SIG-M5 (cell line): ENCODE measurements around the gene EMC7.
"Not testable (repeated sequence)": the region's sequence is repeated elsewhere in the genome, so short reads cannot be mapped to it uniquely, and the experiment has no call there.

Experiments used
- DNase-seq: peaks from one replicate; lab custom pipeline; 2025; lab: John Stamatoyannopoulos, UW

EMC7 gene

DNA sequence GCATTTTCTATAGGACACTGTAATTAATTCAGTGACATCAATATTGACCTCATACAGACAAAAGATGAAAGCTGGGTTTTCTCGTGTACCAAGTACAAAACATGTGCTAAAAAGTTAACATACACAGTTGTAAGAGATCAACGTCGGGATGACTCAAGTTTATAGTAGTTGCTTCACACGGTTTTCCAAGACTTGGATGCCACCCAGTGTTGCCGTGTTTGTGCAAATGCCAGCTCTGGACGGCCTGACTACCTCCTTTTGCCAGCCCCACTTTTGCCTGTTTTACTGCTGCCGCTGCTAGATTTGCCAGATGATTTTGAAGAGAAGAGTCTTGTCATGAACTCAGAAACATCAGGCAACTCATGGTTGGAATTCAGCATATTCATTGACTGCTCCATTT lies 17.6 kb downstream of the EMC7 start:
- no peak for DNase-seq

DNA sequence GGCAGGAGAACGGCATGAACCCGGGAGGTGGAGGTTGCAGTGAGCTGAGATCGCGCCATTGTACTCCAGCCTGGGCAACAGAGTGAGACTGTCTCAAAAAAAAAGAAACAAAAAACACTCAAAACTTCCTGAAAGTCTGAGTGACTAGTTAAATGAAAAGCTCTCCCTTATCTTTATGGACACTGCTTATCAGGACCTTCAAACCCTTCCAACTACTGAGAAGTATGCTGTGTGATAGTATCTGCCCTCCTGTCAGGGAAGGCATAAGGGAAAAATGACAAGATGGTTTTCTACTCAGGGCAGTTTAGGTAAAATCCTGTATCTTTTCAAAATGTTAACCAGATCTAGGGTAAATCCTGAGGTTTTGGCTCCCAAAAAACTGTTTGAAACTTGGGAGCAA lies 21.8 kb downstream of the EMC7 start:
- DNase-seq = no peak

DNA sequence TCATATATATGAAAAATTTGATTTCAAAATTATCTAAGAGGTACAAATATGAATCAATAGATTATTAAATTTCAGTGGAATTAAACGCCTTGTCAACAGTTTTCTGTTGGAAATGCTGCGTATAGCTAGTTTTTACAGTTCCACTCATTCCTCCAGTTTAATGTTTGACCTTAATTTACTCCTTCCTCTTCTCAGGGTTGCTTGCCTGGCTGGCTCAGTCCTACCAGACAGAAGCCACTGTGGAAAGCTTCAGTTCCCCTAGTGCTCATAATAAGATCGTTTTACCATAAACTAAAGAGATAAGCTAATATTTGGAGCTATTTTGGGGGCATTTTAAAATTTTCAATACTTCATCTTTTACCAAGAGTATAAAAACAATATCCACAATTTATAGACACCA lies 22.8 kb downstream of the EMC7 start:
- DNase-seq = no peak

DNA sequence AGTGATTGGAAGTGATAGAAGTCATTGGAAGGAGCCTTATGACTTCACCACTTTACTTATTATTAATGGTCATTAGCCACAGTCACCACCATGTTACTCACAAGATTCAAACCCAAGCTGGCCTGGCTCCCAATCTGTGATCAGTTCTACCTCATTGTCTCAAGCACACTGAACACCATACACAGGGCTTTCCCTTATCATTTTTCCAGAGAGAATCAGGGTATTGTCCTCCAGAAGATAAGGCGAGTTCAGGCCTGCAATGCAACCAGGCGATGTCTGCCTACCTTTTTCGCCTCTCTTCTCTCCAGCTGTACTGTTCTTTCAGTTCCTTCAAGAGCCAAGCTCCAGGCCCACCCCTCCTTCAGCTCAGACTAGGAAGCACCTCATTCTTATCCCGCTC lies 24.9 kb downstream of the EMC7 start:
- DNase-seq = no peak

DNA sequence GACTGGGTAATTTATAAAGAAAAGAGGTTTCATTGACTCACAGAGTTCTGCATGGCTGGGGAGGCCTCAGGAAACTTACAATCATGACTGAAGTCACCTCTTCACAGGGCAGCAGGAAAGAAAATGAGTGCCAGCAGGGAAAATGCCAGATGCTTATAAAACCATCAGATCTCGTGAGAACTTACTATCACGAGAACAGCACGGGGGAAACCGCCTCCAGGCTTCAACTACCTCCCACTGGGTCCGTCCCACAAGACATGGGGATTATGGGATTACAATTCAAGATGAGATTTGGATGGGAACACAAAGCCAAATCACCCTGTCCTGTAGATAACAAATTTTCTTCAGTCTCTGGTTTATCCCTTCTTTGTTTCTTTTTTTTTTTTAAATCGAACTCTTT lies 31.7 kb downstream of the EMC7 start:
- DNase-seq = no peak

DNA sequence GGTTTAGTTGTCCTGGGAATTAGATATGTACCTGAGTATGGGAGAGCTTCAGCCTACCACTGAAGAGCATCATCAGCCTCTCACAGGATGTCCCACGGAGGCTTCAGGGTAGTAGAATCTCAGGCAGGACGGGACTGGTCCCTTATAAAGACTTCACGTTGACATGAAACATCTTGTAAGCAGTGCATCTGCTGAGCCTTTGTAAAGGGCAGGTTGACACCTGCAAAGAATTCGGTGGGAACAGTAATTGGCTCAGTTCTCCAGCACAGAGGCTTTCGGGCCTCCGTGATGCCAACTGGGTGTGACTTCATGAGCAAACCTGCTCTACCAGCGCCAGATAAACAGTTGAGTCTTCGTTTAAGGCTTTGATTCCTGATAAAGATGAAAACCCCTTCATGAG lies 35.7 kb downstream of the EMC7 start:
- no peak for DNase-seq

DNA sequence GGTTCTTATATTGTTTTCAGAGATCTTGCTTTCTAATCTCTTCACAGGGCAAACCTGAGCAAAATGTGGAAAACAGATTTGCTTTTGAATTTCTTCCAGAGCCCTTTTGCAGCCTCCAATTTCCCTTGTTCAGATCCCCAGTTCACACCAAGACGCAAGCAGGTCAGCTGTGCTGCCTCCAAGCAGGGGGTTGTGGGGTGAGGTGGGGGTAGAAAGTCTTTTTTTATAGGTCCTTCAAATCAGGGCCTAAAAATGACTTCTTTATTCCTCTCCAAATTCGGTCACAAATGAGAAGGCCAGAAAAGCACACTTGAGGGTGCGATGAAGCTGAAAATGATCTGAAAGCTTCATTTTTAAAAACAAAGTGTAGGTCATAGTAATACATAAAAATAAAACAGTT lies 36.4 kb downstream of the EMC7 start:
- no peak for DNase-seq

DNA sequence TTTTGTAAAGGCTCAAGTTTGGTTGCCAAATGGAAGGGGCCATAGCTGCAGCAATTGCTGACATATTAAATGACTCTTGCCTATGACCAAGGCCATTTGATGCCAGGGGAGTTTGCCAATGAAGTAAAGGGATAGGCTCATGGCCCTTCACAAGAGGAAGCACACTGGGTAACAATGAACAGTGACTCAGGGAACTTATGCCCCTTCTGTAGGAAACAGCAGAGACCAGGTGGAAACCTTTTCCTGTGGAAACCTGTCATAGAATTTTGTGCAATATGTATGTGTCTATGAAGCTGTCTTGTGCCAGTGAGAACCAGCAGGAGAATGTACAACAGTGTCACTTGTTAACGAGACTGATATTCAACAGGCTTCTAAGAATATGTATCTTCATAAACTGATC lies 37.2 kb downstream of the EMC7 start:
- no peak for DNase-seq

DNA sequence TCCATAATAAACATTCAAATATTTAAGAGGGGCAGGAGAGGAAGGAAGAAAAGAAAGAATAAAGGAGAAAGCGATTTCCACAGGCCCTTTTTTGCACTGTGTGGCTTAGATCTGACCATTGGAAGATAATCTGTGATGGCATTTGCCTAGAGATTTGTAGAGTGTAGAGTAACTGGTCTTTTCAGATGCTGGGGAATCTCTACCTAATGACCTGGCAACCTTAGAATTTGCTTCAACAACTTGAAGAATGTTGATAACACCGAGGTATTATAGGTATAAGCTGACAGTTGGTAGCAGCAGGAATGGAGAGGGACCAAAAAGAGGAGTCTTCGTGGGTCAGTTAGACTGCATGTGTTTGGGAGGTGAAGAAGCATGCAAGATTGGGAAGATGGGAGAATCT lies 41.7 kb downstream of the EMC7 start:
- no peak for DNase-seq

DNA sequence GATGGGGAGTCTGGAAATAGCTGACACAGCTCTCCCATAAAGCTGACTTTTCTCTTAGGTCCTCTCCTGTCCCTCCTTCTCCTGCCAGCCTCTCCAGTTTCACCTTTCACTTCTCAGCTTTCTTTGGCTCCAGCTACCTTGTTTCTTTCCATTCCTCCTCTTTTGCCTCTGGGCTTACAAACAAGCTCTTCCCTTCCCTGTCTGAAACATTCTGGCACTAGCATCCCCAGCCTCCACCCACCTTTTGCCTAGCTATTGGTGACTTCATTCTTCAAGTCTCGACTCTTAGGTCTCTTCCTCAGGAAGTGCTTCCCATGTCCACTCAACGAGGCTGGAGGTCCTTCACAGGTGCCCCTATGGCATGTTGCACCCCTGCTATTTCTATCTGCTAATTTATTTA lies 42.2 kb downstream of the EMC7 start:
- DNase-seq = no peak

DNA sequence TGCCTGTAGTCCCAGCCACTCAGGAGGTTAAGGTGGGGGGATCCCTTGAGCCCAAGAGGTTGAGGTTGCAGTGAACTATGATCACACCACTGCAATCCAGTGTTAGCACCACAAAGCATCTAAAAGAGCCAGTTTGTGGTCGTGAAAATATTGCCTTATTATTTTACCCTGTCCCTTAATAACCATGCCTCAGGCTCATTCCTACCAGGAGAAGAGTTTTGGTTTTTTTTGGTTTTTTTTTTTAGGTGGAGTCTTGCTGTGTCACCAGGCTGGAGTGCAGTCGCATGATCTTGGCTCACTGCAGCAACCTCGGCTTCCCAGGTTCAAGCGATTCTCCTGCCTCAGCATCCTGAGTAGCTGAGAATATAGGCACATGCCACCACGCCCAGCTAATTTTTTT lies 44.8 kb downstream of the EMC7 start:
- DNase-seq = no peak

DNA sequence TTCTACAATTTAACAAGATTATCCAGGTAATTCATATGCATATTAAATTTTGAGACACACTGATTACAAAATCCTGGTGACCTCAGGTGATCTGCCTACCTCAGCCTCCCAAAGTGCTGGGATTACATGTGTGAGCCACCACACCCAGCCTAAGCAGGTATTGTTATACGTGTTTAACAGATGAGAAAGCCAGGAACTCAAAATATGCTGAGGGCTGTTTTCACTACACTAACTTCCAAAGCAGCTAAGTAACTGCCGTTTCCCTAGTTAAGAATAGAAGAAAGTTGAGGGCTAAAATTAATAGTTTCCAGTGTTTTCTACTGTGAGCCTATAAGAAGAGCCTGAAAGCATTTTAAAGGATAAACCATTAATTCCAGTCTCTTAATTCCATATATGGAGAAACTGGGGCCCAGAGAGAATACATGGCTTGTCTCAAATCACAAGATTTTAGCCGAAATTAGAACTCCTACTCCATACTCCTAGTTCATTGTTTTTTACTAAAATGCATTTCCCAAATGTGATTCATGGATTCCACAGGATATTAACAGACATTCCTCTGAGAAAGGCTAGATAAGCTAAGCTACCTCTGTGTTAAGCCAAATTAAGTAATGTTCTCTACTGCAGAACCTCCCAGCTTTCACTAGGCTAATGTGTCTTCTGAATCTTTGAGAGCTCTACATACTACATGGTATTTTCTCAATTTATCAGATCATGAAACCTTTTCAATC lies 45.6 kb downstream of the EMC7 start:
- DNase-seq = no peak

DNA sequence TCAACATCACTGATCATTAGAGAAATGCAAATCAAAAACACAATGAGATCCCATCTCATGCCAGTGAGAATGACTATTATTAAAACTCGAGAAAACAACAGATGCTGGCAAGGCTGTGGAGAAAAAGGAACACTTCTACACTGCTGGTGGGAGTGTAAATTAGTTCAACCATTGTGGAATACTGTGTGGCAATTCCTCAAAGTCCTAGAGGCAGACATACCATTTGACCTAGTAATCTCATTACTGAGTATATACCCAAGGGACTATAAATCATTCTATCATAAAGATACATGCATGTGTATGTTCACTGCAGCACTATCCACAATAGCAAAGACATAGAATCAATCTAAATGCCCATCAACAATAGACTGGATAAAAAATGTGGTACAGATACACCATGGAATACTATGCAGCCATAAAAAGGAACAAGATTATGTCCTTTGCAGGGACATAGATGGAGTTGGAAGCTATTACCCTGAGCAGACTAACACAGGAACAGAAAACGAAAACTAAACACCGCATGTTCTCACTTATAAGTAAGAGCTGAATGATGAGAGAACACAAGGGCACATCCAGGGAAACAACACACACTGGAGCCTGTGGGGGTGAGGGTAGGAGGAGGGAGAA lies 47.5 kb downstream of the EMC7 start:
- DNase-seq = no peak

DNA sequence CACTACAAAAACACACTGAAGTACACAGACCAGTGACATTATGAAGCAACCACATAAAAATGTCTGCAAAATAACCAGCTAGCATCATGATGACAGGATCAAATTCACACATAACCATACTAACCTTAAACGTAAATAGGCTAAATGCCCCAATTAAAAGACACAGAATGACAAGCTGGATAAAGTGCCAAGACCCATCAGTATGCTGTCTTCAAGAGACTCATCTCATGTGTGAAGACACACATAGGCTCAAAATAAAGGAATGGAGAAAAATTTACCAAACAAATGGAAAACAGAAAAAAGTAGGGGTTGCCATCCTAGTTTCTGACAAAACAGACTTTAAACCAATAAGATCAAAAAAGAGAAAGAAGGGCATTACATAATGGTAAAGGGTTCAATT lies 51.3 kb downstream of the EMC7 start:
- DNase-seq = not testable (repeated sequence)

DNA sequence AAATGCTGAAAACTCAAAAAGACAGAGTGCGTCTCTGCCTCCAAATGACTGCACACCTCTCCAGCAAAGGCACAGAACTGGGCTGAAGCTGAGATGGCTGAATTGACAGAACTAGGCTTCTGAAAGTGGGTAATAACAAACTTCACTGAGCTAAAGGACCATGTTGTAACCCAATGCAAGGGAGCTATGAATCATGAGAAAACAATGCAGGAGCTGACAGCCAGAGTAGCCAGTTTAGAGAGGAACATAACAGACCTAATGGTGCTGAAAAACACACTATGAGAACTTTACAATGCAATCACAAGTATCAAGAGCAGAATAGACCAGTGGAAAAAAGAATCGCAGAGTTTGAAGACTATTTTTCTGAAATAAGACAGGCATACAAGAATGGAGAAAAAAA lies 52.5 kb downstream of the EMC7 start:
- no peak for DNase-seq

DNA sequence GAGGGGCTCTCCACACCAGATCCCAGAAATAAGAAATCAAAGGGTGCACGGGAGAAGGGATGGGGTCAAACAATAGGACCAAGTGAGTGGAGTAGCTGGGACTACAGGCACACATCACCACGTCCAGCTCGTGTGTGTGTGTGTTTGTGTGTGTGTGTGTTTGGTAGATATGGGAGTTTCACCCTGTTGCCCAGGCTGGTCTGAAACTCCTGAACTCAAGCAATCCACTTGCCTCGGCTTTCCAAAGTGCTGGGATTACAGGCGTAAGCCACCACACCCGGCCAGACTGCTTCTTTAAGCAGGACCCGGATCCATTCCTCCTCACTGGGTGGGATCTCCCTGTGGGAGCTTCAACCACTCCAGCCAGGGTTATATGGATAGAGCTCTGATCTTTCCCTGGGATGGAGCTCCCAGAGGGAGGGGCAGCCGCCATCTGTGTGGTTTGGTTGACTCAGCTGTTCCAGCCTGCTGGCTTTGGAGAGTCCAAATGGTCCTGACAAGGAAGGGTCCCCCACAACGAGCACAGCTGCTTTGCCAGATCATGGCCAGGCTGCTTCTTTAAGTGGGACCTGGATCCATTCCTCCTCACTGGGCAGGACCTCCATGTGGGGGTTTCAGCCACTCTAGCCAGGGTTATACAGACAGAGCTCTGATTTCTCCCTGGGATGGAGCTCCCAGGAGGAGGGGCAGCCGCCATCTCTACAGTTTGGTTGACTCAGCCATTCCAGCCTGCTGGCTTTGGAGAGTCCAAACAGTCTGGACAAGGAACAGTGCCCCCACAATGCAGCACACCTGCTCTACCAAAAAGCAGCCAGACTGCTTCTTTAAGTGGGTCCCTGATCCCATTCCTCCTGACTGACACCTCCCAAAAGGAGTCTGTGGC lies 53.5 kb downstream of the EMC7 start:
- no peak for DNase-seq

DNA sequence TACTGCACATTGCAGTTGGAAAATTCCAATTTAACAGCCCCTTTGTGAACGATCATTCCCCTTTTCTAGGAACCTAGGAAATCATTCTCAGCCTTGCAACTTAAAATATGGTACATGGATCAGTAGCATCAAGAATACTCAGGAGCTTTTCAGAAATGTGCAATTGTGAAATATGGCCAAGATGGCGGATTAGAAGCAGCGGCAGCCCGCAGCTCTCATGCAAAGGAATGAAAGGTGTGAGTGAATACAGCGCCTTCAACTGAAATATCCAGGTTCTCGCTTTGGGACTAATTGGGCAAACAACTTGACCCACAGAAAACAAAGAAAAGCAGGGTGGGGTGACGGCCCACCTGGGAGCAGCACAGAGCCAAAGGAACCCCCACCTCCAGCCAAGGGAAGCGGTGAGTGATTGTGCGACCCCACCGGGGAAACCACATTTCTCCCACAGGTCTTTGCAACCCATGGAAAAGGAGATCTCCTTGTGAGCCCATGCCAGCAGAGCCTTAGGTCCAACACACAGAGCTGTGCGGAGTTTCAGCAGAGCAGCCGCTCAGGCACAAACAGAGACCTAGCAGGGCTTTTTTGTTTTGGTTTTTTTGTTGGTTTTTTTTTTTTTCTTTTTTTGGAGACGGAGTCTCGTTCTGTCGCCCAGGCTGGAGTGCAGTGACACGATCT lies 55.1 kb downstream of the EMC7 start:
- no peak for DNase-seq

DNA sequence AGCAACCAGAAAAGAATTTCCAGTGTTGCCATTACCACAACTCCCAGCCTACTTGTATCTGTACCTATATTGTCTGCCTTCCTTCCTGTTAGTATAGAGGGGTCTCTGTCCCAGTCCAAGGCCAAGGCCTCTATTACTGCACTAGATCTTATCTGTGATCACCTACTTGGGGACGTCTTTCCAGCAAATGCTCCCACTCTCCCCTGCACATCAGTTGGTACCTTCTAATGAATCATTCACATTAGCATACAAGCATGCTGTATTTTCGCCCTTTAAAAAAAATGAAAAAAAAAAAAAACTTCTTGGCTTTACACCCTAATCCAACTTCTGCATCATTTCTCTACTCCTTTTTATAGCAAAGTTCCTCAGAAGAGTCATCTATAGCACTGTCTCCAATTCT lies 57.8 kb downstream of the EMC7 start:
- DNase-seq = no peak

DNA sequence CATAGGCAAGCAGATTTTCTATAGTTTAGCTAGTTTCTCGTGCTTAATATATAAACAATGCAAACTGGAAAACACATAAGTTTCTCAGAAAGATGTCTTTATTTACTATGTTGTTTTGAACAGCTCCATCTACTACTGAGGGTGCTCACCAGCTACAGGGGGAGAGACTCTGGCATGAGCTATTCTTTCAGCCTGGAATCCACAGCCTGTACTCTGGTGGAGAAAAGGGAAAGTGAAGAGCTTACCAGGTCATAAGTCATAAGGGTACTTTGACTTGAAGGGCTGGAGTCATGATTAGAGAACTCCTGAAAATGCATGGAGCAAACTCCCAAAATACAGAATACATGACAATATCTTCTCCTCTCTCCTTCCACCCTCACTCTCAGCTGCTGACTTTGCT lies 58.3 kb downstream of the EMC7 start:
- DNase-seq = no peak

DNA sequence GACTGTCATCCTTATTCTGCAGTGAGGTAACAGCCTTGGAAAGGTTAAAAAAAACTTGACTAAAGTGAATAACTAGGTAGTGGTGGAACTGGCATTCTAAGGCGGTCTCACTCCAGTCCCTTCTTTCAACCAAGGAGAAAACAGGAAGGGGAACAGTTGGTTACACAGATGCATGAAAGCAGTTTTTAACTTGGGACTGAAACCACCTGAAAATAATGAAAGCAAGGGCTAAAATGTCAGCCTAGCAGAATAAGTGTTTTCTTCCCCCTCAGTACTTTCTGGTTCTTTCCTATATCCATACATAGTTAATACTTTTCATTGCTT lies 61.9 kb downstream of the EMC7 start:
- no peak for DNase-seq

DNA sequence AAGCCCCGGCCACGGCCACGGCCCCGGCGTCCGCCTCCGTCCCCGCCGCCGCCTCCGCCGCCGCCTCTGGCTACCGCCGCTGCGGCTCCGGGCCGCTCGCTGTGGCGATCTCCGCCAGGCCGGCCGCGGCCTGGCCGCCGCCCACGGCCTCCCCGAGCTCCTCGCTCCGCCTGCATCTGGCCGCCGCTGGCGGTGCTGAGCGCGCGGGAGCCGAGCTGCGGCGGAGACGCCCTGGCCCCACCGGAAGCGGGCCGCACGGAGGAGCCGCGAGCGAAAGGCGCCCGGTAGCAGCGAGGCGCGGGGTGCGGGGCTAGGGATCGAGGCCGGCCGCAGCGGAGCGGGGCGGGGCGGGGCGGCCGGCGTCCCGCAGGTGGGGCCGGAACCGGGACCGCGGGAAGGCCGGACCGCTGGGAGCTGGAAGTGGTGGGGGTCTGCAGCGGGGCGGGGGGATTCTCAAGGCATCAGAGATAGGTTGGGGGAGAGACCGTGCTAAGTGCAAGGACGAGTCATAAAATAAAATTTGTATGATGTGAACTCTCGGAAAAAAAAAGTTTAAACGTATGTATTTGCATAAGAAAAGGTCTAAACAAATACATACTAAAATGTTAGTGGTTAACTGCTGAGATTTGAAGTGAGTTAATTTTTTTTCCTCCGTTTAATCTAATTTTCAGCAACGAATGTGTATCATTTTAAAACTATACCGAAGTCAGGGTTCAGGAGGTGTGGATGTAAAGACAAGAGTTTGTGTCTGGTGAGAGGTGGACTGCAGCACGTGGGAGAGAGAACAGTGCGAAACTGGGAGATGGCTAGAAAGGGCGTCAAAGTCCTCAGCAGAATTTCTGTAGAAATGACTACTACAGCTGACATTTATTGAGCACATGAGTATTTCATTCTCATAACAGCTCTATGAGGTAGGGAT lies 62.5 kb downstream of the EMC7 start, which contains the start of gene AVEN:
TSS of gene AVEN (minus strand) at position 334 of the 919 bp plus-strand sequence. CDS start at position 176, 158 bp downstream.
- DNase-seq = no peak
